GM04504 (cell line): ENCODE data around the gene FGF14.
"Not testable (repeated sequence)": the region's sequence is repeated elsewhere in the genome, so short reads cannot be mapped to it uniquely, and the experiment has no call there.

ENCODE experiments used
- DNase-seq: peaks from one replicate; pipeline ENCODE4 v3.0.0-alpha.2; 2012; ENCODE audit warnings: low read depth

FGF14 gene

GRCh38 chr13:102195566-102196462, 206.0 kb downstream of the FGF14 start:
- DNase-seq, result no peak

- no peak for DNase-seq
These were observed 209.0 kb downstream of the FGF14 start for GRCh38 chr13:102192858-102193257.

- no peak for DNase-seq
These were observed 209.8 kb downstream of the FGF14 start for GRCh38 chr13:102191951-102192502.

- DNase-seq, result no peak
These were observed 210.9 kb downstream of the FGF14 start for GRCh38 chr13:102190930-102191329.

- no peak for DNase-seq
These were observed 214.5 kb downstream of the FGF14 start for GRCh38 chr13:102187313-102187712.

GRCh38 chr13:102185375-102185984, 216.4 kb downstream of the FGF14 start:
- DNase-seq, result no peak

GRCh38 chr13:102183509-102184182, 218.2 kb downstream of the FGF14 start:
- DNase-seq, result no peak

- no peak for DNase-seq
These were observed 219.7 kb downstream of the FGF14 start for GRCh38 chr13:102182170-102182569.

GRCh38 chr13:102177431-102177830, 224.4 kb downstream of the FGF14 start:
- no peak for DNase-seq

- DNase-seq, result no peak
These were observed 225.0 kb downstream of the FGF14 start for GRCh38 chr13:102176846-102177245.

GRCh38 chr13:102172406-102172805, 229.4 kb downstream of the FGF14 start:
- no peak for DNase-seq

- no peak for DNase-seq
These were observed 231.5 kb downstream of the FGF14 start for GRCh38 chr13:102170305-102170704.

- no peak for DNase-seq
These were observed 232.3 kb downstream of the FGF14 start for GRCh38 chr13:102169471-102170015.

GRCh38 chr13:102152790-102153189, 249.1 kb downstream of the FGF14 start:
- no peak for DNase-seq

GRCh38 chr13:102147353-102147752, 254.5 kb downstream of the FGF14 start:
- DNase-seq, result no peak

- no peak for DNase-seq
These were observed 256.1 kb downstream of the FGF14 start for GRCh38 chr13:102145750-102146149.

- no peak for DNase-seq
These were observed 259.4 kb downstream of the FGF14 start for GRCh38 chr13:102142473-102142826.

GRCh38 chr13:102141625-102142472, 260.0 kb downstream of the FGF14 start:
- peak; percentile 1 for DNase-seq

- DNase-seq, result no peak
These were observed 262.2 kb downstream of the FGF14 start for GRCh38 chr13:102139626-102140025.

- DNase-seq, result no peak
These were observed 263.1 kb downstream of the FGF14 start for GRCh38 chr13:102138635-102139190.

- not testable (repeated sequence) for DNase-seq
These were observed 263.9 kb downstream of the FGF14 start for GRCh38 chr13:102137904-102138303.
